ENCODE measurements around the gene SLC6A8.
"Not testable (repeated sequence)": the region's sequence is repeated elsewhere in the genome, so short reads cannot be mapped to it uniquely, and the experiment has no call there.

The SLC6A8 gene

DNA sequence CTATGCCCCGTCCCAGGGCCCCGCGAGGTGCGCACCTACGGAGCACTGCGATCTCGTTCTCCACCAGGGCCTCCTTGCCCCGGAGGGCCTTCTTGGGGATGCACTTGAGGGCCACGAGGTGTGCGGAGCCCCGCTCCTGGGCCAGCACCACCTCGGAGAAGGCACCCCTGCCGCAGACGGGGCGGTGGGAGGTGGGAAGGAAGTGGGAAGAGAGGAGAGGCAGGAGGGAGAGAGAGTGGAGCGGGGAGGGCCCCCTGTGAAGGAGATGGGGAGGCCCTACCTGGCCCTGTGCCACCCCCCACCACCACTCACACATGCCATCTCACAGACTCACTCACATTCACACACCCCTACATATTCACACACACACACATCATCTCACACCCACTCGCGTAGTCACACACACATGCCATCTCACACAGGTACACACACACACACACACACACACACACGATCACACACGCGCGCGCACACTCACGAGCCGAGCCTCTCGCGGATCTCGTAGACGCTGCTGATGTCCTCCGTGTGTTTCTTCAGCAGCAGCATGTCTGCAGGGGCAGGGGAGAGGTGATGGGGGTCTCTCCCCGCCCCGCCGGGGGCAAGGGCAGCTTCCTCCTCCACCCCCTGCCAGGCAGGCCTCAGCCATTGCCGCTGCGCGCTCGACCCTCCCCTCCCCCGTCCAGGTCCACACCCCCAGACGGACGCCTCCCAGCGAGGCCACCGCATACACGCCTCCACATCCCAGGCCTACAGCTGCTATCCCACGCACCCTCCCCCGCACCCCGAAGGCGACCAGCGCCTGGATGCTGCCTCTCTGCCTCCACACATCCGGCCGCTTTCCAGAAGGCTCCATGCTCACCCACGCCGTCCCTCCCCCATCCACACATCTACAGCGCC lies 14.9 kb upstream of the SLC6A8 start:
- DNase-seq: no peak

DNA sequence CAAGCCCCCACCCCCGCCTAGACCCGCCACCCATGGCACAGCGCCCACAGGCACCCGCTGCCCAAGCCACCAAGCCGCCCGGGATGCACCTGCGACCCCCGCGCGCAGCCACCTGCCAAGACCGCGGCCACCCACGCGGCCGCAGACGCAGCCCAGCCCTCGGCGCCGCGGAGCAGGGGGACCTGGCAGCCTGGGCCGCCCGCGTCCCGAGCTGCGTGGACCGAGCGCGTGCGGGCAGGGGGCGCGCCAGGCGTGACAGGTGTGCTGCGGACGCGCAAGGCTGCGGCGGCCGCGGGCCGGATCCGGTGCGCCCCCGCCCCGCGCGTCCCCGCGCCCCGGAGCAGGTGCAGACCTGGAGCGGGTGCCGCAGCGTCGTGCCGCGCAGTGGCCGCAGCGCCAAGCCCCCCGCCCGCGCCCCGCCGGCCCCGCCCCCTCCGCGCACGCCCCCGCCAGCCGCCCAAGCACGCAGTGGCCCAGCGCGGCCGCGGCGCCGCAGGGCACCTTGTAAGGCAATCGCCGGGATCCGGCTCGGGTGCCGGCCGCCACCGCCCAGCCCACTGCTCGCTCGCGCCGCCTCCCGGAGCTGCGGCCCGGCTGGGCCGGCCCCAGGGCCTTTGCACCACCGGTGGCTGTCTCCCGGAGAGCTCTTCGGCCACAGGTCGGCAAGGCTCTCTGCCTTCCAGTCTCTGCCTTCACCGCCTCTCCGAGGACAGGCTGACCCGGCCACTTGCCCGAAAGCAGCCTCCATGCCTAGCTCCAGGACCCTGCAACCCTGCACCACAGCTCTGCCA lies 14.1 kb upstream of the SLC6A8 start, which contains the start of gene PNCK:
Gene PNCK (minus strand): TSS at position 386 of the 791 bp plus-strand sequence. CDS start 737 bp downstream, outside the sequence.
- no peak for DNase-seq

DNA sequence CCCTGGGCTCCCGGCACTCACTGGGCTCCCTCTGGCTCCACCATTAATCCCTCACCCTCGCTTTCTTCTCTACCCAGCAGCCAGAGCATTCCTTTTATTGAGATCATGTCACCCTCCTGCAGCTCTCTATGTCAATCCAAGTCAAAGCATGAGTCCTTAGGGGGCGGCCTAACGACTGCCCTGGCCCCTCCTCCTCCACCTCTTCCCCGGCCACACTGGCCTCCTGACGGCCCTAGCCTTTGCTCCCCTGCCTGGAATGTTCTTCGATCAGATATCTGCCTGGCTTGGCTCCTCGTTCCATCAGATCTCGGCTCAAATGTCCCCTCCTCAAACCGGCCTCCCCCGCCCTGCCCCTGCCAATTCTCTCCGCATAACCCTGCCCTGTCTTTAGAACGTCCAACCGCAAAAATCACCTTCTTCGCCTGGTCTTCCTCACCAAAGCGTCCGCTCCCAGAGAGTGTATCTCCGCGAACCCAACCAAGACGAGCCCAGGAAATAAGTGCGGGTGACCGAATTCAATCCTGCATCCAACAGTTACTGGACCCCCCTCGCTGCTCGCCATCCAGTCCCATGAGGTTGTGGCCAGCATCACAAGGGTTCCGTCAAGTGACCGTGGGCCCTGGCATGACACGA lies 13.4 kb upstream of the SLC6A8 start:
- no peak for DNase-seq

DNA sequence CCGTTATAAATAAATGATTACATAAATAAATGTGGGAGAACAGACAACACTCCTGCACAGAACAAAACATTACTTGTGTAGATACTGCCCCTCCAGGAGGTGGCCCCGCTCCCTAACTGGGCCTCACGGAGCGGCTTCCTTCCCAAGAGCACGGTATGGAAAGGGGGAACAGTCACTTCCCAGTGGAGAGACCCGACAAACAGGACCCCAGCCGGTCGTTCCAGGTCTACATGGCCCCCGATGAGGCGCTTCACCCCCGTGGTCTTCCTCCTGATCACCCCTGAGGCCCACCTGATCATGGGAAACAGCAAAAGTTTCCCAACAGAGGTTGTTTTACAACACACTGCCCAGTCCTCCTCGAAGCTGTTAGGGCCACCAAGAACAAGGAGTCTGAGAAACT lies 6.6 kb upstream of the SLC6A8 start:
- peak; percentile 6 to 34 for DNase-seq

DNA sequence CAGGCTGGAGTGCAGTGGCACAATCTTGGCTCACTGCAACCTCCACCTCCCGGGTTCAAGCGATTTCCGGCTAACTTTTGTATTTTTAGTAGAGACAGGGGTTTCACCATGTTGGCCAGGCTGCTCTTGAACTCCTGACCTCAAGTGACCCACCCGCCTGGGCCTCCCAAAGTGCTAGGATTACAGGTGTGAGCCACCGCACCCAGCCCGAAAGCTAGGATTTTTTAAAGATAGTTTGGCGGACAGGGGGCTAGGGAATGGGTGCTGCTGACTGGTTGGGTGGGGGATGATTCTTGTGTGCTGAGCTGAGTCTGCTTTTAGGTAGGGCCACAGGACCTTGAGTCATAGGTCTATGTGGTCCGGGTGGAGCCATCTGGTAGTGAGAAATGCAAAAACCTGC lies 4.2 kb upstream of the SLC6A8 start:
- DNase-seq: not testable (repeated sequence)

DNA sequence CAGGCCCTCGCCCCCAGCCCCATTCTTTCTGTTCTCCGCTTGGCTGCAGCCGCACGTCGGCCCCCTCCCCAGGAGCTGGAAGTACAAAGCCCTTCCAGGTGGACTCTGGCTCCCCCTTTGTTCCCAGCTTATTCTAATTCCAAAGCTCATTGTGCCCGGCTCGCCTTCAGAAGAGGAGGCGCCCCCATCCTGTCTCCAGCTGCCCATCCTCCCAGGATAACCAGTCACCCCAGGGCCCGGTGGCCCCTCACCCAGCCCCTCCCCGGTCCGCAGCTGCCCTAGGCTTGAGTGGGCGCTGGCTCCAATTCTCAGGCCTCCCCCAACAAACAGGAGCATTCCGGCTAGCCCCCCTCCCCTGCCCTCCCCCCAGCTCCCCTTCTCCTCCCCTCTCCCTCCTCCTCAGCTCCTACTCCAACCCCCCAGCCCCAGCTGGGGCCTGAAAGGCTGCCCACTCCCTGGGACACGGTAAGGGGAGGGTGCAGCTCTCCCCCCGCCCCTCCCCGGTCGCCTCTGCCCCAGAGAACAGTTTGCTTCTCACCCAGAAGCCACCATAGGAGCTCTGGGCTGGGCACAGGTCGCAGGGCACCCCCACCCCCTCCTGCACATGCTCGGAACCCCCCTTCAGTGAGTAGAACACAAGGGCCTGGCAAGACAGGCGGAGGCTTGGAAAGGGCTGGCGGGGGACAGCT lies 3.1 kb upstream of the SLC6A8 start:
- DNase-seq: no peak

DNA sequence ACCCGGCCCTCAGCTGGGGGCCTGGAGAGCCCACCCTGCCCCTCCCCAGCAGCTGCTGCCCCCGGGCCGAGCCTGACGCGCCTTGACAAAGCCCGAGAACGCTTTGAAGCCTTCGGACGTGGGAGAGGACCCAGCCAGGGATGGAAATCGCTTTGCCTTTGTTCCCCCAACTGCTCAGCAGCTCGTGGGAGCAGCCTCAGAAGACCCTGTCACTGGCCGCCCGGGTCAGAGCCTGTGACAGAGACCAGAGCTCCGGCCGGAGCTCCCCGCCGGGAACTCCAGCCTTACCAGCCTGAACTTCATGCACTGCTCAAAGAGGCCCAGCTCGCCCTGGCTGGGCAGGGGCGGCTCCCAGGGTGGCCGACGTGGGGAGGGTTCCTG lies 2.6 kb upstream of the SLC6A8 start:
- no peak for DNase-seq

DNA sequence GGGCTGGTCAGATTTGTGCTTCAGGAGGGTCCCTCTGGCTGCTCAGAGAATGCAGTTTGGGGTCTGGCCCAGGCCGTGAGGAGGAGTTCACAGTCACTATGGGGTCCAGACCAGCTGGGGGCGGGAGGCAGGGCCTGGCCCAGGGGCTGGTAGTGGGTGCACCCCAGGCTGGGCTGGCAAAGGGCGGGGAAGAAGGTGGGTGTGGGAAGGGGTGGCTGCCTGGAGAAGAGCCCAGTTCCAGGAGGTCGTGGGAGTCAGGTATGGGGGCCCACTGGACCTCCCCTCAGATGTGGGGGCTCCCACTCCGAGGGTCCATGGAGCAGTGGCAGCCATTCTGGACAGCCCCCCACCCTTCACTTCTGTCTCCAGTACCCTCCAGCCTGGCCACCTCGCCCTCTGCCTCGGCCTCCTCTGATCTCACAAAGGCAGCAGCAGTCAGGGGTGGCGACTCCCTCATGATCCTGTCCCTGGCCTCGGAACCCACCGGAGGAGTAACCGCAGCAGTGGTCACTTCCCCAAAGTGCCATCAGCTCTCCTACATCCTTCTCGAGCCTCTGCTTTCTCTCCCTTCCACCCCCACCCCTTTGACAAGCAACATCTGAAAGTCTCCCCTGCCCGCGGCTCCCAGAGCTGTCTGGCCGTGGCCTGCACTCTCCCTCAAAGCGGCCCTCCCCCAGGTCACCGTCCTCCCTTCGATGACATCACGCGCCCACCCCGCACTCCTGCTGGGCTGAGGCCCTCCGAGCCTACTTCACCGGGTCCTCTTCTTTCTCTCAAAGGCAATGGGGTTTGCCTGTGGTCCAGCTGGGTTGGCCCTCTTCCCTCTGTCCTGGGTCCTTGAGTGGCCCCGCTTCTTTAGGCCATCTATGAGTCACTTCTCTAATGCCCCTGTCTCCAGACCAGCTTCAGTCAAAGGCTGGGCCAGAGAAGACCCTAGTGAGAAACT lies 1.7 kb upstream of the SLC6A8 start:
- DNase-seq: peak in 1 of 2 donors; percentile 45

DNA sequence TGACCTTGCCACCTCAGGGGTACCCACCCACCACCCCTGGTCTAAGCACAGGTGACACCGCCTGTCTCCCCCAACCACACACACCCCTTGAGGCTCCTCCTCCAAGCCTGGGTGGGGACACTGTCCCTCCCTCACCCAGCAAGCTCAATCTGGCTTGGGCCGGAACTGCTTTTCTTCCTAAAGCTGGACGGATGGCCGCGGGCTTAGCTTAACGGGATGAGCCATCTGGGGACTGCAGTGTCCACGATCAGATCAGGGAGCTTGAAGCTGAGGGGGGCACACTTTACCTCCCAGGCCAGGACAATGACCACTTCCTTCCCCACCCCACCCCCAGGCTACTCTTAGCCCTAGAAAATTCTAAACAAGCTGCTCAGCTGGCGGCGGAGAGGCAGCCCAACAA lies 1.0 kb upstream of the SLC6A8 start:
- DNase-seq: no peak

DNA sequence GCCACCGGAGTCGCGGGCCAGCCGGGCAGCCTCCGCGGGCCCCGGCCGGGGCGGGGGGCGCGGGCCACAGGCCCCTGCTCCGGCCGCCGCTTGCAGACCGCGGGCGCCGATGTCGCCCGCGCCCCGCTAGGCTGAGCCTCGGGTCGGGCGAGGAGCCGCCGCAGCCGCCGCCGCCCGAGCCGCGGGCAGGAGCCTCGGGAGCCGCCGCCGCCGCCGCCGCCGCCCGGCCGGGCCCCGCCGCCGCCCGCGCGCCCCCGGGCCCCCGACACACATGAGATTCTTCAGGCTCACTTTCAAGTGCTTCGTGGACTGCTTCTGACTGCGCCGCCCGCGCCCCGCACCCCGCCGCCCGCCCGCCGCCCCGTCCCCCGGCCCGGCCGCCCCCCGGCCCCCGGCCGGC lies 345 bp downstream of the SLC6A8 start:
- DNase-seq: no peak

DNA sequence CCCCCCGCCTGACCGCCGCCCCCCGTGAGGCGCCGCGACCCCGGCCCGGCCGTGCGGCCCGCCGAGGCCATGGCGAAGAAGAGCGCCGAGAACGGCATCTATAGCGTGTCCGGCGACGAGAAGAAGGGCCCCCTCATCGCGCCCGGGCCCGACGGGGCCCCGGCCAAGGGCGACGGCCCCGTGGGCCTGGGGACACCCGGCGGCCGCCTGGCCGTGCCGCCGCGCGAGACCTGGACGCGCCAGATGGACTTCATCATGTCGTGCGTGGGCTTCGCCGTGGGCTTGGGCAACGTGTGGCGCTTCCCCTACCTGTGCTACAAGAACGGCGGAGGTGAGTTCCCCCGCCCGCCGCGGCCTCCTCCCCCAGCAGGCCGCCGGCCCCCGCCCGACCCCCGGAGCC lies 780 bp downstream of the SLC6A8 start:
- no peak for DNase-seq

DNA sequence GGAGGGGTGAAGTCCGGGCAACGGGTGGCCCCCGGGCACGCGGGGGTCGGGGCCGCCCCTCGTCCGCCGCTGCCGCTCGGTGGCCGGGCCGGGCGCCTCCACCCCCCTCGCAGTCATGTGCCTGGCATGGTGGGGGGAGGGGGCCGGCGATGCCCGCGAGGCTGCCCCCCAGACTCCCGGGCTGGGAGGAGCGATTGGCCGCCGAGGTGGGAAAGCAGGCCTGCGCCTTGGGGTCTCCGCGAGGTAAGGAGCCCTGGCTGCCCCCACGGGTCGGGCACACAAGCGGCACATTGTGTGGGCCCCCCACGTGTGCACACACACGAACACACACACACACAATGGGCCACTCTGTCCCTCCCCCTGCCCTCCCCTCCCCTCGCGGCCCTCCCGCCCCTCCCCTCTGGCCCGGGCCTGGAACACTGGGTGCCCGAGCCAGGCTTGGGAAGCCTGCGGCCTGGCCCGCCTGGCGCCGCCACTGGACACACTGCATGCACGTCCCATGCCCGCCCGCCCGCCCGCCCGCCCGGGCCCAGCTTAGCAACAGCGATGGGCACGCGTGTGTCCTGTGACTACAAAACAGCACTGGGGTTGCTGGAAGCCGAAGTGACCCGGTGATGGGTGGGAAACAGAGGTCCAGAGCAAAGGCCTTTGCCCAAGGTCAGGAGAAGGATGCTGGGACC lies 1.3 kb downstream of the SLC6A8 start:
- no peak for DNase-seq

DNA sequence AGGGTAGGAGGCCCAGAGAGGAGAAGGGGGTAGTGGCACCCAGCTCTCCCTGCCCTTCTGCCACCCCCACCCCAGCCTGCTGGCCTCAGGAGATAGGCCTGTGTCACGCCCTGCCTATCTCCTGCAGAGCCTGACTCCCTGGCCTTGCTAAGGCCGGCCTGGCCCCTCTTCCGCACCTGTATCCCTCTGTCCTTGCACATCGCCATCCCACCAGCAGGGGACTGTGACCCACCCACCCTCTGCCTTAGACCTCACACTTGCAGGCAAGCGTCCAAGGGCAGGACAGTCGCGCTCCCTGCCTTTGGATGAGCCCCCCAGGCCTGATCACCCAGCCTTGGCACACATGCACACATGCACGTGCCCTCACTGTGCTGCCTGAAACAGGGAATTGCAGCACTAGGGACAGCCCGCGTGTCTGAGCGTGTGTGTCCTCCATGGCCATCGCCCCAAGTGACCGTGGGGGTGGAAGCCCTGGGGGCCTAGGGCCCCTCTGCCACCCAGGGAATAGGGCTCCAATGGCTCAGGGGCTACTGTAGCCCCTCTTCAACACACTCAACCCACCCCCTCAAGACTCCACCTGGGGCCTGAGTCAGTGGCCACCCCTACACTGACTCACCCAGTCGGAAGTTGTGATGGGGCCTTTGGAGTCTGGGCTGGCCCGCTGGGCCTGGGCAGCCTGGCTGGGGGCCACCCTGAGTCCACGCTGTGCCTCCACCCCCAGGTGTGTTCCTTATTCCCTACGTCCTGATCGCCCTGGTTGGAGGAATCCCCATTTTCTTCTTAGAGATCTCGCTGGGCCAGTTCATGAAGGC lies 2.1 kb downstream of the SLC6A8 start:
- DNase-seq: no peak

DNA sequence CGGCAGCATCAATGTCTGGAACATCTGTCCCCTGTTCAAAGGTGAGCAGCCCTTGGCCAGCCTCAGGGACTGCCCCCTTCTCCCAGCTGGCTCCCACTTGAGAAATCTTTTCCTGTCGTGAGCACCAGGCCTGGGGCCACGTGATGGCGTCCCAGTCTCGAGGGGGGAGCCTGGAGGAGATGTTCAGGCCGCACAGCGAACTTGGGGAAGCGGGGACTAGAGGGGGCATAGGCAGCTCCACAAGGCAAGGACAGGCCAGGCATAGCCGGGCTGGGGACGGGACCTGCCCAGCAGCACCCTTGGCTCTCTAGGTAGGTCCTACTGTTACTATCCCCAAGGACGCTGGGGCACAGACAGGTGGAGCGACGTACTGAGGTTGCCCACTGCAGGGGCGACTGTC lies 2.7 kb downstream of the SLC6A8 start:
- DNase-seq: no peak

DNA sequence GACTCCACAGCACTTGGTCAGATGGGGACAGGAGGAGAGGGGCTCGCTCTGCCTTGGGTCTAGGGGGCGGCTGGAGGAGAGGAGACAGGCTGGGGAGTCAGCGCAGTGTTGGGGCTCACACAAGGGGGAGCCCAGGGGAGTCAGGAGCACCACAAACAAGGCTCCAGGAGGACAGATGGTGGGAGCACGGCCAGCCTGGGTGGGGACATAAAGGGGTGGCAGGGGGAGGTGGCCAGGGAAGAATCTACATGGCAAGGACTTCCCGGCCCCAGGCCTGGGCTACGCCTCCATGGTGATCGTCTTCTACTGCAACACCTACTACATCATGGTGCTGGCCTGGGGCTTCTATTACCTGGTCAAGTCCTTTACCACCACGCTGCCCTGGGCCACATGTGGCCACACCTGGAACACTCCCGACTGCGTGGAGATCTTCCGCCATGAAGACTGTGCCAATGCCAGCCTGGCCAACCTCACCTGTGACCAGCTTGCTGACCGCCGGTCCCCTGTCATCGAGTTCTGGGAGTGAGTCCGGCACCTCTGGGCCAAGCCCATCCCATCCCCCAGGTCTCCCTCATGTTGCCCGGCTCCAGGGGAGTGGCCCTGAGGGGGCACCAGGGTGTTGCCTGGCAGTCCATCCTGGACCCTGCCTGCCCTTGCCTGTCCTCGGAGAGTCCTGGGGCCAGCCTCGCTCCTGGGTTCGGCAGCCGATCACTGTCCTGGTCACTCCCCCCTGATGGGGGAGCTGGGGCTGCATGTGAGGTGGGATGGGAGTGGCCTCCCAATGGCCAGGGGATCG lies 3.5 kb downstream of the SLC6A8 start:
- DNase-seq: not testable (repeated sequence)

DNA sequence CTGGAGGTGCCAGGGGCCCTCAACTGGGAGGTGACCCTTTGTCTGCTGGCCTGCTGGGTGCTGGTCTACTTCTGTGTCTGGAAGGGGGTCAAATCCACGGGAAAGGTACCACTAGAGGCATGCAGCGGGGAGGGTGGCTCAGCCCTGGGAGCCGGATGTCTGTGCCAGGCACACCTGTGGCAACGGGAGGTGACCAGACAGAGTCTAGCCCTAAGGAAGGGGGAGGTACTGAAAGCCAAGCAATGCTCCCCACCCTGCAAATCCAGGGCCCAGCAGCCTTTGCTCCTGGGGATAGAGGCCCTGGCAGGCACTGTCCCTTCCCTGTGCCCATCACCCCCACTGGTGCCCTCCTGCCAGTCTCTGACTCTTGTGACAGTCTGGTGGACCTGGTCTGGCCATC lies 4.3 kb downstream of the SLC6A8 start:
- DNase-seq: no peak

DNA sequence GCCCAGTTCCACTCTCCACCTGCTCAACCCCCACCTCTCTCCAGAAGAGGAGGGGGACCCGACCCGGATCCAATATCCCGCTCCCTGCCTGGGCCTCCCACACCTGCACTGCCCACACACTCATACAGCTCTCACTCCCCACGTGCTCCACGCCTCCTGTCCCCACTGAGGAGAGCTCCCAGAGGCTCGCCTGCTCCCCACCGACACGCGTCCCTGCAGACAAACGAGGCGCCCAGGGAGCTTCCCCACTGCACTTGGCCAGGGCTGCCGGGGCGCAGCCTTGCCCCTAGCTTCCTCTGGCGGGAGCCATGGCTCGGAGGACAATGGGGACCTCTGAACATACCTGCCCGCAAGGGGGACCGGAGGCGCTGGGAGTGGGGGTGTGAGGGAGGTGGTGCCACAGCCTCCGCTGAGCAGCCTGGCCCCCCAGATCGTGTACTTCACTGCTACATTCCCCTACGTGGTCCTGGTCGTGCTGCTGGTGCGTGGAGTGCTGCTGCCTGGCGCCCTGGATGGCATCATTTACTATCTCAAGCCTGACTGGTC lies 5.0 kb downstream of the SLC6A8 start:
- DNase-seq: no peak

DNA sequence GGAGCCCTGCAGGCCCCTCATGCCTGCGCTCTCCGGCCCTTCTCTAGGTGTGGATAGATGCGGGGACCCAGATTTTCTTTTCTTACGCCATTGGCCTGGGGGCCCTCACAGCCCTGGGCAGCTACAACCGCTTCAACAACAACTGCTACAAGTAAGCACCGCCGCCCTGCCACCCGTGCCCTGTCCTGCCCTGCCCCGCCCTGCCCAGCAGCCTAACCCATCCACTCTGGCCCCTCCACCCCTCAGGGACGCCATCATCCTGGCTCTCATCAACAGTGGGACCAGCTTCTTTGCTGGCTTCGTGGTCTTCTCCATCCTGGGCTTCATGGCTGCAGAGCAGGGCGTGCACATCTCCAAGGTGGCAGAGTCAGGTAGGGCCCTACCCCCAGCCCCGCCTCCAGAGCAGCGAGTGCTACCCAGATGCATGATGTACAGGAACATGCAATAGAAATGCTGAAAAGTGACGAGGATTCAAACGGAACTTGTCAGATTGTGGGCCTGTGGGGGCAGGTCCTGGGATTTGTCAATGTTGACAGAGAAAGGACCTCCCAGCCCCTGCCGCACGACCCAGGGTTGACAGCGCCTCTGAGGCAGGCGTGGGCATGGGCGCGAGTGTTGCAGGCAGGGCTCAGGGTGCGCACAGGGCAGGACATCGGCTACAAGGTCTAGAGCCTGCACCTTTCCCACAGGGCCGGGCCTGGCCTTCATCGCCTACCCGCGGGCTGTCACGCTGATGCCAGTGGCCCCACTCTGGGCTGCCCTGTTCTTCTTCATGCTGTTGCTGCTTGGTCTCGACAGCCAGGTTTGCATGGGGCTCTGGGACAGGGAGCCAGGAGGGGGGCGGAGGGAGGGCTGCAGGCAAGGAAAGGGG lies 5.7 kb downstream of the SLC6A8 start:
- no peak for DNase-seq

All from inflammatory macrophage (primary cell).